Measurements from ENCODE around the gene AKAP13.

Gene AKAP13

DNA sequence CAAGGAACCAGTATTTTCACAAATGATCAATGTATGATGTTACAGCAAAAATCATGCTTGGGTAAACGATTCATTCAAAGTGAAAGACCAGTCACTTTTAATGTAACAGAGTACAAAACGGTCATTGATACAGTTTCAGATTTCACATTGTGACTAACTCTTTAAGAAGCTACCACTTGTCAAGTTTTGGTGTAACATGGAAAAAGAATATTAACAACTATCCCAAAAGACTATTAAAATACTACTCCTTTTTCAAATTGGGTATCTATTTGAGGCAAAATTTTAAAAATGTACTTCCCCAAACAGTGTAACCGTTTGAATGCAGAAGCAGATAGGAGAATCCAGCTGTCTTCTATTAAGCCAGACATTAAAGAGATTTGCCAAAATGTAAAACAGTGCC is 31.7 kb downstream of the AKAP13 start:
- DNase-seq (ENCODE audit: insufficient read length, low spot score) (no peak), FAIRE-seq (no peak)
- TF ChIP-seq, protein P1, sequence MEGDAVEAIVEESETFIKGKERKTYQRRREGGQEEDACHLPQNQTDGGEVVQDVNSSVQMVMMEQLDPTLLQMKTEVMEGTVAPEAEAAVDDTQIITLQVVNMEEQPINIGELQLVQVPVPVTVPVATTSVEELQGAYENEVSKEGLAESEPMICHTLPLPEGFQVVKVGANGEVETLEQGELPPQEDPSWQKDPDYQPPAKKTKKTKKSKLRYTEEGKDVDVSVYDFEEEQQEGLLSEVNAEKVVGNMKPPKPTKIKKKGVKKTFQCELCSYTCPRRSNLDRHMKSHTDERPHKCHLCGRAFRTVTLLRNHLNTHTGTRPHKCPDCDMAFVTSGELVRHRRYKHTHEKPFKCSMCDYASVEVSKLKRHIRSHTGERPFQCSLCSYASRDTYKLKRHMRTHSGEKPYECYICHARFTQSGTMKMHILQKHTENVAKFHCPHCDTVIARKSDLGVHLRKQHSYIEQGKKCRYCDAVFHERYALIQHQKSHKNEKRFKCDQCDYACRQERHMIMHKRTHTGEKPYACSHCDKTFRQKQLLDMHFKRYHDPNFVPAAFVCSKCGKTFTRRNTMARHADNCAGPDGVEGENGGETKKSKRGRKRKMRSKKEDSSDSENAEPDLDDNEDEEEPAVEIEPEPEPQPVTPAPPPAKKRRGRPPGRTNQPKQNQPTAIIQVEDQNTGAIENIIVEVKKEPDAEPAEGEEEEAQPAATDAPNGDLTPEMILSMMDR (IDR thresholded peaks at IDR 0.05; ENCODE audit: insufficient read depth, missing control alignments), result no peak

DNA sequence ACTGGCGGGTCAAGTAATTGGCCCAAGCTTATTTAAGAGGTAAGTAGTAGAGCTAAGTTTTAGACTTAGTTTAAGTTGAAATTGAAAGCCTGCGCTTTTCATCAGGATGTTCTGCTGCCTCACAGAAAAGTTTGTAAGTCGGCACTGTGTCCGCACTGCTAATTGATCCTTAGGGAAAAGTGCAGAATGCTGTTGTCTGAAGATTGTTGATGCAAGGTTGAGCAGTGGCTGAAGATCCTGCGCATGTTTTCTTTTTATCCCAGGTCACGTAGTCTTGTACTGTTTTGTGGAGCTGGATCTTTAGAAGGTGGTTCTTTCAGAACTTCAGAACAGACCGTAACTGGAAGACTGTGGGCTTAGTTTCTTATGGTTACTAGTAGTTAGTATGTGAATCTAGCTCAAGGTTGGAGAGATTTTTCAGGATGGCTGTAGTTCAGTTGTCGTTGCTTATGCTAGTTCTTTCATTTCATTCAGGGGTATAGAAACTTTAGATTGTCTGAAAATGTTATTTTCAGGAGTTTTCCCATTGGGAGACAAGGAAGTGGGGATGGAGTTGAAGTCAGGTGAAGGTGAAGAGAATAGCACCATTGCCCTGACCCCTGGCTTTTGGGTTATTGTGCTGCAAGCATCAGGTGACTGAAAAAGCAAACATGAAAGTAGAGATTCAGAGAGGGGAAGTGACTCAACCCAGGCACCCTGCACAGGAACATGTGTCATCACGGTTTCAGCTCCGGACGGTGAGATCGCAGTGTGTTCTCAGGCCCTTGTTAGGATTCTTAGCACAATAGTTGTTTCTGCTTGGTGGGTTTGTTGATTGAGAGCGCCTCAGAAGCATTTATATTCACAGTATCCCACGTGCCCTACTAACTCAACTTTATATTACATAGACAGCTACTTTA is 32.8 kb downstream of the AKAP13 start:
- FAIRE-seq (no peak), DNase-seq (ENCODE audit: insufficient read length, low spot score) (no peak)

DNA sequence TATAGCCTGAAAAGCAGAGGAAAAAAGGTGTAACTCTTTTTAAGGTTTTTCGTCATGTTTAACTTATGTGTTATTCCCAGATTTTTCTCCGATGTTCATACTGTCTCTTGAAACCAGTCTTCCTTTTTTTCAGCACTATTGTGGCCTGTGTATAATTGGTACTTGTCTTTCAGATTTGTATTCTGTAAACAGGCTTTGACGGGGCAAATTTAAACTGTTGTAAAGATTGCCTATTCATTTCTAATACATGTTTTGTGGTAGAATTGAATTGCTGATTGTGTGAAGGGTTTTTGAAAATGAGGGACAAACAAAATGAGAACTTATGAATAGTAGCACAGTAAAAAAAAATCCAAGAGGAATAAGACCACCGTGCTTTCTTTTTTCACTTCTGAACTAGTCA is 33.6 kb downstream of the AKAP13 start:
- DNase-seq (ENCODE audit: insufficient read length, low spot score) (no peak), FAIRE-seq (no peak)
- TF ChIP-seq, protein P1 (IDR thresholded peaks at IDR 0.05; ENCODE audit: insufficient read depth, missing control alignments), result no peak

More for the DNA sequence above, 32.8 kb downstream of the AKAP13 start:
- TF ChIP-seq, protein P1 (IDR thresholded peaks at IDR 0.05; ENCODE audit: insufficient read depth, missing control alignments), result no peak

DNA sequence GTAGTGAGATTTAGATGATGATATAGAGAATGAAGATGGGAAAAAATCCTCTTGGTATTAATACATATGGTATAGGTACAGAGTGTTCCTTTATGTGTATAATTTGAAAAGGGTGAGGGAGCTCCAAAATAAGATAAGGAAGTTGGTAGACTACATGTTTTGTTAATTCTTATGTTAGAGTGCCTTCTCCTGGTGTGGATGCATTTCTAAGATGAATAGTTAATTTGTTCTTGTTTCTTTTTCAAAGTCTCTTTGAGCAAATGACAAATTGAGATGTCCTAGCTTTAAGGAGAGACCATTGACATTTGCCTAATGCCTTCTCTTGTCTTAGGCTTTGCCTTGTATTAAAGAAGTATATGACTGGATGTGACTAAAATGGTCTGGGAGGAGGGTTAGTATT is 34.1 kb downstream of the AKAP13 start:
- TF ChIP-seq, protein P1 (IDR thresholded peaks at IDR 0.05; ENCODE audit: insufficient read depth, missing control alignments), result no peak
- FAIRE-seq, result no peak
- no peak for DNase-seq (ENCODE audit: insufficient read length, low spot score)

DNA sequence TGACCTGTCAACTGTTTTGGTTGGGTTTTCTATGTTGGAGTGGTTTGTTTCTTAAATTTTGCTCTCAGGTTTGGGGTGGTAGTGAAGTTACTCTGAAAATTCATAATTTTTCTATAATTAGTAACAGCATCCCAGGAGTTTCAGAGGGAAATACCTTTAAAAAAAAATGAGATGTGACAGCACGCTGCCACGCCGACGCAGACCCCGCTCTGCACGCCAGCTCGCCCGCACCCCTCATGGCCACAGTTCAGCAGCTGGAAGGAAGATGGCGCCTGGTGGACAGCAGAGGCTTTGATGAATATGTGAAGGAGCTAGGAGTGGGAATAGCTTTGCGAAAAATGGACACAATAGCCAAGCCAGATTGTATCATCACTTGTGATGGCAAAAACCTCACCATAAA is 34.6 kb downstream of the AKAP13 start:
- TF ChIP-seq, protein P1 (IDR thresholded peaks at IDR 0.05; ENCODE audit: insufficient read depth, missing control alignments), result no peak
- no peak for FAIRE-seq
- no peak for DNase-seq (ENCODE audit: insufficient read length, low spot score)

DNA sequence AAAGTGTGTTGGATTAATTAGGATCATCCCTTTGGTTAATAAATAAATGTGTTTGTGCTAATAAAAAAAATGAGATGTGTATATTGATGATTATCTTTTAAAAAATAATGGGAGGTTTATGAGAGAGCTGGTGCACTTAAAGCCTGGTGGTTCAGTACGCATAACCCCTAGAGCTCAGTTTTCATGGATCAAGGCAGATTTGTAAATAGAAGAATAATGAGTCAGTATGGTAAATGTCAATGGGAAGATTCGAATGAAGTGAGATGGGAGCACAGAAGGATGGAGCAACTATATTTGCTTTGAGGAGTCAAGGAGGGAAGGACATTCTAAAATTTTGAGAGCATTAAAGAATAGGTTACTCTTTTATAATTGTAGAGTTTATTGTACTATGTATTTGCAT is 35.4 kb downstream of the AKAP13 start:
- TF ChIP-seq, protein P1 (IDR thresholded peaks at IDR 0.05; ENCODE audit: insufficient read depth, missing control alignments), result no peak
- no peak for FAIRE-seq
- no peak for DNase-seq (ENCODE audit: insufficient read length, low spot score)

DNA sequence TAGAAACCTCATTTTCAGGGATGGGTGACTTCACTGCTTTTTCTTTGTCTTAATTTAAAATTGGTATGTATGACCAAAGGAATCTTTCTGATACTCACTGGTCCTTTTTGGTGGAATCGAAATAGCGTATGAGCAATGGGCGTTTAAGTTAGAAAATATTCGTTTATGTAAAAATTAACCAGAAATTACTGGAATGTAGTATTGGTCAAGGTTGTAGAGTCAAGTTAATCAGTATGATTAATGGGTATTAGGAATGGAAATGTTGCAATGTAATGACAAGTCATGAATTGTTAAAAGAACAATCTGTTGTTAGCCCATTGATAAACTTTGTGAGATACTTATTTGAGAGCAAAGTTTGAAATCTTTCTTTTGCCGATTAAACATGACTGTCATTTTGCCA is 36.9 kb downstream of the AKAP13 start:
- TF ChIP-seq, protein P1 (IDR thresholded peaks at IDR 0.05; ENCODE audit: insufficient read depth, missing control alignments), result no peak
- no peak for FAIRE-seq
- DNase-seq (ENCODE audit: insufficient read length, low spot score), result no peak

Data from D721Med (cell line).